Measurements from ENCODE around the gene MYZAP.

- TF ChIP-seq CTCF (optimal IDR thresholded peaks at IDR 0.05 in 1 of 3, IDR thresholded peaks at IDR 0.05 in 1 of 3, conservative IDR thresholded peaks at IDR 0.05 in 1 of 3; ENCODE audit: extremely low read depth in 1 of 3, insufficient read depth in 2 of 3, low read length in 3 of 3): no peak
- no peak for TF ChIP-seq EZH2 (IDR thresholded peaks at IDR 0.05; ENCODE audit: low read length)
Measured at GRCh38 chr15:57618325-57618724, 26.6 kb downstream of the MYZAP start.
